GM12874 (cell line): ENCODE measurements around the gene HDAC4.

Experiments used
- CTCF ChIP-seq: IDR thresholded peaks from 2 replicates; pipeline ENCODE4 v1.5.1; 2011; ENCODE audit warnings: low read depth, mild to moderate bottlenecking, control low read depth, low read length, moderate library complexity; ENCODE audit not compliant: insufficient read depth

The HDAC4 gene

DNA sequence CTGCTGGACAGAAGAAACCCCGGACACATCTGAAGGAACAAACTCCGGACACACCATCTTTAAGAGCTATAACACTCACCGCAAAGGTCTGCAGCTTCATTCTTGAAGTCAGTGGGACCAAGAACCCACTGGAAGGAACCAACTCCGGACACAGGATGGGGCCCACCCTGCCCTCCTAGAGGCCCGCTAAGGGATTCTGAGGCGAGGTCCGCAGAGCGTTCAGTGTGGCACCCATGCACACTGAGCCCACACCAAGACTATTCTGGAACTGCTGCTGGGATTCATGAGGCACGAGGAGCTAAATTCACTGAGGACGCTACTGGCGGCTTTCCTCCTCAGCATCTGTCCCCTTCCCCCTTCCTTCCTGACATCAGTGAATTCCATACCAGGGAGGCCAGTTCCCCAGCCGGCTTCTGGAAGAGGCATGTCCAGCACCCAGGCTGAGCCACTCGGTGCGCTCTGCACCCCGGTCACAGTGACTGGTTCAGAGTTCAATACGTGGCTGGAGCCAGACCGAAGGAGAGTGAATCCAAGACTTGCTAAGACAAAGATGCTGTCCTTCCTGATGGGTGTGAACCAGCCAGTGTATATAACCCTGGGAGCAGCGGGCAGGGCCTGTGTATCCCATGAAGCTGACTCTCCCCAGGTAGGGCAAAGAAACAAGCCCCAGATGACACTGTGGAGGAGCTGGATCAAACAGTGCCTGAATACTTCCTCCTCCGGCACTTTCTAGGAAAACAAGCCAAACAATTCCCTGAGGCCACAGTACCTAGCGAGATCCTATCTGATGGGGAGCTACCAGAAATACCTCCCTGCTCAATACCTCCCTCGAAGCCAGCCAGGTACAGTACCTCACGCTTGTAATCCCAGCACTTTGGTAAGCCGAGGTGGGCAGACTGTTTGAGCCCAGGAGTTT, 11.1 kb downstream of the HDAC4 start:
- TF ChIP-seq CTCF = no peak

GRCh38 chr2:239388236-239389151, 12.3 kb downstream of the HDAC4 start:
- TF ChIP-seq CTCF = no peak

DNA sequence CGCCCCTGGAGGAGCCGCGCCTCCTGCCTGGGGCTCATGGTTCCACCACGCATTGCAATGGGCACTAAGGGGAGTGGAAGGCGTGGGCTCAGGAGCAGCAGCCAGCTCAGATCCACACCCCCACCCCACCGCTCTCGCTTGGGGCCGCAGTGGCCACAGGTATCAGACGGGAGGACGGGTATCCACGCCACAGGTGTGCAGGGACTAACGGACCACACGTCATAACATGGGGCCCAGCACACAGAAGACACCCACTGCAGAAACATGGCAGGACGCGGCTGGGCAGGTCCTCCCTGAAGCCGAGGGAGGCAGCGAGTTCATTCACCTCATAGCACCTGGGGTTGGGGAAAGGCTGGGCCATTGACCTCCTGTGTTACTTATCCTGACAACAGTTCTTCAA, 13.0 kb downstream of the HDAC4 start:
- TF ChIP-seq CTCF = no peak

- no peak for TF ChIP-seq CTCF
These were observed 13.9 kb downstream of the HDAC4 start for GRCh38 chr2:239386872-239387445.

- TF ChIP-seq CTCF = no peak
These were observed 14.7 kb downstream of the HDAC4 start for GRCh38 chr2:239386001-239386670.

DNA sequence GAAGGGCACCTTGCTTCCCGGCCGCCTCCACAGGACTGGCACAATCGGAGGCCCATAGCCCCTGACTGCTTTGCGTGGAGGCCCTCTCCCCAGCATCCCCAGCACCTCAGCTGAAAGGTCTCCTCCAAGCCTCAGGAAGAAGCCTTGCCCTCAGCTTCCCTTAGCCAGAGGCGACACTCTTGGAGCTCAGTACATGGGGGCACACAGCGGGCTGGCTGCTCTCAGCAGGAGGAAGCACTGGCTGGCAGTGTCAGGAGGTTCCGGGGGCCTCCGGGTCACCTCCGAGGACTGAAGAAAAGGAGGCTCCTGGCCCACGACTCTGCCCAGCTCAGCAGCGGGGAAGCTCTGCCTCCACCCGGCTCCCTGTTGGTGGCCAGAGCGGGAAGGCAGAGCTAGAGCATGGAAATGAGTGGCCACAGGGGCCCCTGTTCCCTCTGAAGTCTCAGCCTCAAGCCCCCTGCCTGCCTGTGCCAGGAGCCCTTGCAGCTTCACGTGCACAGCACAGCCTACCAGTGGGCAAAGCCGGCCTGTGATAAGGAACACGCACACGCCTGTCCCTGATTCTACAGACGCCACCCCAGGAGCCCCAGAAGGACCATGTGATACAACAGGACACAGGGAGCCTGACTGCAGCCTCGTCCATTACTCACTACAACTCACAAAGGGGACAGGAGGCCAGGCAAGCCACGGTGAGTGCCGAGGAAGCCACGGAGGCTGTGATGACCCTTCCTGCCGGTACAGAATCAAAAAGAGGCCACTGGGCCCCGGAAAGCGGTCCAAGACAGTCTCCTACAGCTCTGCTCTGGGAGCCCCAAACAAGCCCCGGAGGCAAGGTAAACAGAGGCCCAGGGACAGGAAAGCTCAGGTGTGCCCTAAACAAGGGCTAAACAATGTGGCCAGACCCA, 15.5 kb downstream of the HDAC4 start:
- no peak for TF ChIP-seq CTCF
